Trophoblast cell (in vitro differentiated cells and primary cell): ENCODE data around the gene DAB1.

ENCODE experiments used
- DNase-seq, 2 donors: peaks; one replicate each; pipeline ENCODE4 v3.0.0-alpha.2; 2016
- H2AFZ ChIP-seq: 2 replicates; pipeline ENCODE4 v1.6.1; 2013; ENCODE audit warnings: low read length, moderate library complexity, mild to moderate bottlenecking; ENCODE audit not compliant: insufficient read depth, poor library complexity
- H2AK5ac ChIP-seq: 2 replicates; pipeline ENCODE4 v1.6.1; 2013; ENCODE audit warnings: mild to moderate bottlenecking, low read length
- H2BK120ac ChIP-seq: 2 replicates; pipeline ENCODE4 v1.6.1; 2013; ENCODE audit warnings: low read length, mild to moderate bottlenecking, moderate library complexity; ENCODE audit not compliant: insufficient read depth, poor library complexity
- H2BK12ac ChIP-seq: 2 replicates; pipeline ENCODE4 v1.6.1; 2013; ENCODE audit warnings: mild to moderate bottlenecking, low read length, moderate library complexity
- H2BK5ac ChIP-seq: 2 replicates; pipeline ENCODE4 v1.6.1; 2013; ENCODE audit warnings: low read length, low read depth, moderate library complexity, mild to moderate bottlenecking; ENCODE audit not compliant: poor library complexity
- H3K14ac ChIP-seq: 2 replicates; pipeline ENCODE4 v1.6.1; 2013; ENCODE audit warnings: mild to moderate bottlenecking, low read length
- H3K18ac ChIP-seq: 2 replicates; pipeline ENCODE4 v1.6.1; 2013; ENCODE audit warnings: mild to moderate bottlenecking, low read length
- H3K23ac ChIP-seq: 2 replicates; pipeline ENCODE4 v1.6.1; 2013; ENCODE audit warnings: low read length
- H3K27ac ChIP-seq: 2 replicates; pipeline ENCODE4 v1.5.1; 2013; ENCODE audit warnings: low read depth, mild to moderate bottlenecking, inconsistent platforms, low read length, moderate library complexity
- H3K27me3 ChIP-seq: 2 replicates; pipeline ENCODE4 v1.6.1; 2013; ENCODE audit warnings: inconsistent platforms, mild to moderate bottlenecking, low read length, moderate library complexity; ENCODE audit not compliant: insufficient read depth
- H3K36me3 ChIP-seq, 2 experiments: 1 replicate in 1 of 2; 2 replicates in 1 of 2; pipeline ENCODE4 v1.6.1; 2013; ENCODE audit warnings: low read length in 2 of 2, mild to moderate bottlenecking in 2 of 2, moderate library complexity in 1 of 2; ENCODE audit not compliant: insufficient read depth in 2 of 2, control insufficient read depth in 1 of 2
- H3K4ac ChIP-seq: 2 replicates; pipeline ENCODE4 v1.6.1; 2013; ENCODE audit warnings: low read depth, mild to moderate bottlenecking, low read length, moderate library complexity
- H3K4me1 ChIP-seq, 2 experiments: 1 replicate in 1 of 2; 2 replicates in 1 of 2; pipeline ENCODE4 v1.6.1; 2013; ENCODE audit warnings: low read length in 2 of 2, mild to moderate bottlenecking in 2 of 2, moderate library complexity in 1 of 2; ENCODE audit not compliant: insufficient read depth in 2 of 2, control insufficient read depth in 1 of 2
- H3K4me2 ChIP-seq: 2 replicates; pipeline ENCODE4 v1.6.1; 2013; ENCODE audit warnings: inconsistent platforms, mild to moderate bottlenecking, low read length, moderate library complexity
- H3K4me3 ChIP-seq: 2 replicates; pipeline ENCODE4 v1.5.1; 2013; ENCODE audit warnings: mild to moderate bottlenecking, low read depth, low read length, inconsistent platforms
- H3K79me1 ChIP-seq: one replicate; pipeline ENCODE4 v1.6.1; 2013; ENCODE audit warnings: low read length
- H3K79me2 ChIP-seq: 2 replicates; pipeline ENCODE4 v1.6.1; 2013; ENCODE audit warnings: low read length, mild to moderate bottlenecking; ENCODE audit not compliant: control insufficient read depth, insufficient read depth, poor library complexity
- H3K9ac ChIP-seq: 2 replicates; pipeline ENCODE4 v1.6.1; 2013; ENCODE audit warnings: mild to moderate bottlenecking, low read length
- H3K9me3 ChIP-seq: 2 replicates; pipeline ENCODE4 v1.6.1; 2013; ENCODE audit warnings: low read depth, mild to moderate bottlenecking, control low read depth, inconsistent platforms, low read length; ENCODE audit not compliant: insufficient read depth
- H4K12ac ChIP-seq: 2 replicates; pipeline ENCODE4 v1.6.1; 2013; ENCODE audit warnings: low read depth, mild to moderate bottlenecking, low read length, moderate library complexity
- H4K8ac ChIP-seq: 2 replicates; pipeline ENCODE4 v1.6.1; 2013; ENCODE audit warnings: low read depth, mild to moderate bottlenecking, low read length, moderate library complexity
- H4K91ac ChIP-seq: one replicate; pipeline ENCODE4 v1.6.1; 2013; ENCODE audit warnings: low read depth, mild to moderate bottlenecking, low read length, moderate library complexity
- WGBS: extraction: QIAGEN DNeasy Blood & Tissue Kit; methylation state at CpG from one replicate; pipeline ENCODE4 v1.1.7; 2013; ENCODE audit warnings: missing lambda C conversion rate; ENCODE audit not compliant: insufficient read length, insufficient coverage; ENCODE audit errors: extremely low coverage; 5-methylcytosine and 5-hydroxymethylcytosine counted together

DAB1 gene

DNA sequence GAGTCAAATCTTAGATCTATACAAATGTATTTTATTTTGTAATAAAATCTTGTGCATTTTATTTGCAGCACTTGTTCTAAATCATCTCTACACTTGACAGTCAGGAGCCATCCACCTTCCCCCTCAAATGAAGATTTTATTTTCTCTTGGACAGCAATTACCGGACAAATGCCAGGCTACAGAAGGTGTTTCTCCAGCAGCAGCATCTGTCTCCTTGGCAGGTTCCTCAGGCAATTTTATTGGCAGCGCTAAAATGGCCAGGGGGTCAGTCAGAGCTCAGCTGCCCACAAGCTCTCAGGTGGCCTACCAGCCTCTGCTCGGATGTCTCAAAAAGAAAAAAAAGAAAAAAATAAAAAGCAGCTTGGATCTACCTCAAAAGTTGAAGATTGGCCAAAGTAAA lies 107.6 kb downstream of the DAB1 start:
- Histone ChIP-seq H3K9me3 (no peaks in the 10 kb centered on the region), H3K79me1 (no peaks in the 10 kb centered on the region), H3K18ac (no peak overlapping the region), H2AK5ac (no peak overlapping the region), H3K79me2 (no peaks in the 10 kb centered on the region), H3K9ac (no peak overlapping the region), H3K23ac (no peak overlapping the region), H3K4ac (no peak overlapping the region), H4K8ac (no peak overlapping the region), H3K4me2 (no peak overlapping the region), H3K27ac (no peak overlapping the region), H3K4me3 (no peak overlapping the region), H4K91ac (no peak overlapping the region), H3K14ac (no peak overlapping the region), H3K27me3 (no peaks in the 10 kb centered on the region), H2BK120ac (no peak overlapping the region), H2AFZ (no peak overlapping the region), H2BK12ac (no peak overlapping the region), H2BK5ac (no peak overlapping the region), H3K36me3 (no peaks in the 10 kb centered on the region), H3K4me1 (peaks cover 2 to 4% of the 10 kb centered on the region in 2 experiments), H4K12ac (no peak overlapping the region)
- DNase-seq, result no peak
- WGBS, result no CpG with 5 or more reads among the region's 3 CpGs

- H2BK12ac ChIP-seq, result no peak overlapping the region
- no peak overlapping the region for H2AFZ ChIP-seq
- H3K18ac ChIP-seq, result no peak overlapping the region
- H3K23ac ChIP-seq, result no peak overlapping the region
- H3K79me1 ChIP-seq, result no peaks in the 10 kb centered on the region
- no peak for DNase-seq
- no peak overlapping the region for H3K4me2 ChIP-seq
- H3K9me3 ChIP-seq, result no peaks in the 10 kb centered on the region
- H2AK5ac ChIP-seq, result no peak overlapping the region
- H3K14ac ChIP-seq, result no peak overlapping the region
- H3K27me3 ChIP-seq, result no peaks in the 10 kb centered on the region
- H4K8ac ChIP-seq, result no peak overlapping the region
- H2BK120ac ChIP-seq, result no peak overlapping the region
- no peak overlapping the region for H3K9ac ChIP-seq
- H3K4me3 ChIP-seq, result no peak overlapping the region
- no peak overlapping the region for H3K27ac ChIP-seq
- H2BK5ac ChIP-seq, result no peak overlapping the region
- no peaks in the 10 kb centered on the region for H3K36me3 ChIP-seq
- no CpG with 5 or more reads among the region's 7 CpGs for WGBS
- no peaks in the 10 kb centered on the region for H3K79me2 ChIP-seq
- no peak overlapping the region for H3K4ac ChIP-seq
- H3K4me1 ChIP-seq, result no peaks in the 10 kb centered on the region
- no peak overlapping the region for H4K12ac ChIP-seq
- H4K91ac ChIP-seq, result no peak overlapping the region
These were observed 111.0 kb downstream of the DAB1 start for GRCh38 chr1:57312869-57313268.

DNA sequence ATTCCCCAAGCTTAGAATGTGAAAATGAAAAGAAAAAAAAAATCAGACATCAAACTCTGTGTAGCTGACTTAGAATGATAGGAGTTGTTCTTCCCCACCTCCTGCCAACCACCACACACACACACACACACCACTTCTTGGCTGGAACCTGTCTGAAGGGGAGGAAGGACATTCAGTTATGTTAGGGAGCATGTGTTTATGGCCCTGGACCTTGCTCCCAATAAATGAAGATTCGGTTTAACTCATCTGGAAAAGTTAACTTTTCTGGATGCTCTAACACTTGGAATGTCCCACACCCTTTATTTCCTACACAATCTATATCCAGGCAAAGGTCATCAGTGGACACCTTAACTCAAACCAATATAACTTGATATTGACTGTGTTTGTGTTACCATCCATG lies 112.4 kb downstream of the DAB1 start:
- H2BK12ac ChIP-seq, result no peak overlapping the region
- no peak overlapping the region for H2BK120ac ChIP-seq
- H3K36me3 ChIP-seq, result no peaks in the 10 kb centered on the region
- WGBS, result no CpG with 5 or more reads among the region's 1 CpG
- no peaks in the 10 kb centered on the region for H3K4me1 ChIP-seq
- H2BK5ac ChIP-seq, result no peak overlapping the region
- no peak overlapping the region for H3K14ac ChIP-seq
- no peak overlapping the region for H3K4me3 ChIP-seq
- H3K27ac ChIP-seq, result no peak overlapping the region
- no peak overlapping the region for H3K23ac ChIP-seq
- H3K18ac ChIP-seq, result no peak overlapping the region
- no peak overlapping the region for H4K8ac ChIP-seq
- H3K27me3 ChIP-seq, result no peaks in the 10 kb centered on the region
- no peak overlapping the region for H3K9ac ChIP-seq
- no peak overlapping the region for H2AFZ ChIP-seq
- no peak overlapping the region for H3K4me2 ChIP-seq
- H3K79me1 ChIP-seq, result no peaks in the 10 kb centered on the region
- H2AK5ac ChIP-seq, result no peak overlapping the region
- no peak for DNase-seq
- H3K4ac ChIP-seq, result no peak overlapping the region
- no peaks in the 10 kb centered on the region for H3K79me2 ChIP-seq
- no peaks in the 10 kb centered on the region for H3K9me3 ChIP-seq
- H4K91ac ChIP-seq, result no peak overlapping the region
- no peak overlapping the region for H4K12ac ChIP-seq

DNA sequence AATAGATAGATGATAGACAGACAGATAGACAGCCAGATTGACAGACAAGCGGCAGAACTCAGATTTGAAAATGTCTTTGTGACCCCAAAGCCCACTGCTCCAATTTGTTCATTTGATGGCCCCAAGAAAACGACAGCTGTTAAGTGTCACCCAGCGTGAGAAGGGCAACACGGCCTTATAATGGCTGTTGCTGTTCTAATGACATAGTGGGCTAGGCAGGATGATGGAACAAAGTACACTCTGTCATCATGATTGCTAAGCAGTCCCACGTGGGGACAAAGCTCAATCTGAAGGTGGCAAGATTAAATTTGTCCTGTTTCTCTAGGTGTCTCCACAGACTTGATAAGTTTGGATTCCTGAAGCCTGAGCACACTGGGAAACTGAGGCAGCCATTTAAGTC lies 112.9 kb downstream of the DAB1 start:
- H3K4me1 ChIP-seq, result no peaks in the 10 kb centered on the region
- no CpG with 5 or more reads among the region's 5 CpGs for WGBS

More for the DNA sequence above, 112.9 kb downstream of the DAB1 start:
- Histone ChIP-seq H3K4me2 (no peak overlapping the region), H3K14ac (no peak overlapping the region), H4K91ac (no peak overlapping the region), H4K8ac (no peak overlapping the region), H2BK120ac (no peak overlapping the region), H3K18ac (no peak overlapping the region), H2AFZ (no peak overlapping the region), H4K12ac (no peak overlapping the region), H3K4me3 (no peak overlapping the region), H3K79me1 (no peaks in the 10 kb centered on the region), H3K36me3 (no peaks in the 10 kb centered on the region), H3K27me3 (no peaks in the 10 kb centered on the region), H3K23ac (no peak overlapping the region), H2BK5ac (no peak overlapping the region), H3K9me3 (no peaks in the 10 kb centered on the region), H2AK5ac (no peak overlapping the region), H3K9ac (no peak overlapping the region), H2BK12ac (no peak overlapping the region), H3K4ac (no peak overlapping the region), H3K27ac (no peak overlapping the region), H3K79me2 (no peaks in the 10 kb centered on the region)
- no peak for DNase-seq
